HEK293 (cell line): Measurements from ENCODE around the gene SPINT2.

ENCODE experiments used
- ZNF121 ChIP-seq: fragments of 450-650 bp; formaldehyde crosslinking; IDR thresholded peaks from 2 replicates; pipeline ENCODE4 v1.5.1; 2016; ENCODE audit warnings: missing biosample characterization, missing genetic modification characterization
- ZNF626 ChIP-seq: fragments of 450-650 bp; sonication (Bioruptor Pico); formaldehyde crosslinking; IDR thresholded peaks from 2 replicates; pipeline ENCODE4 v1.5.1; 2018; ENCODE audit warnings: missing biosample characterization, missing genetic modification characterization, inconsistent platforms
- ZNF677 ChIP-seq: fragments of 450-650 bp; IDR thresholded peaks from 2 replicates; pipeline ENCODE4 v1.5.0; 2018; ENCODE audit warnings: missing biosample characterization, mild to moderate bottlenecking, missing genetic modification characterization, moderate library complexity
- ZNF776 ChIP-seq: fragments of 450-650 bp; formaldehyde crosslinking; IDR thresholded peaks from 2 replicates; pipeline ENCODE4 v1.5.0; 2017; ENCODE audit warnings: missing biosample characterization, missing genetic modification characterization, borderline replicate concordance

GRCh38 chr19:38223617-38224013 is 40.8 kb upstream of the SPINT2 start:
- TF ChIP-seq ZNF776 (tag by site-specific recombination), result no peak
- no peak for TF ChIP-seq ZNF626
- TF ChIP-seq ZNF121 (tag by site-specific recombination), result no peak
- TF ChIP-seq ZNF677 (tag by site-specific recombination), result no peak
